Measurements from ENCODE around the gene LOXHD1. TPM values are rescaled to one million over a fixed set of nuclear protein-coding genes. Genes with fewer than 3 reads are reported as not detected.

Gene LOXHD1
- total and polyA plus RNA-seq, 2 of the 13 experiments (the other 11 are each of a cell fraction or from before 2014, with no cell fraction given), result not detected

- no peak for TF ChIP-seq ZNF574 (CRISPR knock-in tag; IDR thresholded peaks at IDR 0.05)
- TF ChIP-seq ZNF569 (CRISPR knock-in tag; IDR thresholded peaks at IDR 0.05; ENCODE audit: borderline replicate concordance), result no peak
- TF ChIP-seq, protein P1, sequence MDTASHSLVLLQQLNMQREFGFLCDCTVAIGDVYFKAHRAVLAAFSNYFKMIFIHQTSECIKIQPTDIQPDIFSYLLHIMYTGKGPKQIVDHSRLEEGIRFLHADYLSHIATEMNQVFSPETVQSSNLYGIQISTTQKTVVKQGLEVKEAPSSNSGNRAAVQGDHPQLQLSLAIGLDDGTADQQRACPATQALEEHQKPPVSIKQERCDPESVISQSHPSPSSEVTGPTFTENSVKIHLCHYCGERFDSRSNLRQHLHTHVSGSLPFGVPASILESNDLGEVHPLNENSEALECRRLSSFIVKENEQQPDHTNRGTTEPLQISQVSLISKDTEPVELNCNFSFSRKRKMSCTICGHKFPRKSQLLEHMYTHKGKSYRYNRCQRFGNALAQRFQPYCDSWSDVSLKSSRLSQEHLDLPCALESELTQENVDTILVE (CRISPR knock-in tag; IDR thresholded peaks at IDR 0.05), result no peak
- TF ChIP-seq MYNN (CRISPR knock-in tag; IDR thresholded peaks at IDR 0.05; ENCODE audit: low read depth), result no peak
- no peak for TF ChIP-seq DMTF1 (CRISPR knock-in tag; IDR thresholded peaks at IDR 0.05)
Observed at GRCh38 chr18:46636040-46636630, 20.9 kb downstream of the LOXHD1 start (continued).
